HEK293T (cell line): ENCODE results near the gene TXLNA.
A peak's percentile ranks its signal among the peaks of the same experiment; 100 is the strongest.
"Not testable (repeated sequence)": the region's sequence is repeated elsewhere in the genome, so short reads cannot be mapped to it uniquely, and the experiment has no call there.

ENCODE experiments used
- CTCF ChIA-PET: fragments of 350-600 bp; formaldehyde crosslinking; extraction: SDS; loops from one replicate; lab custom pipeline; 2021; ENCODE audit warnings: antibody characterized with exemption, inconsistent platforms; lab: Yijun Ruan, JAX
- POLR2A ChIA-PET: fragments of 350-600 bp; formaldehyde crosslinking; extraction: SDS; loops from one replicate; lab custom pipeline; 2020; ENCODE audit warnings: antibody characterized with exemption, inconsistent platforms; lab: Yijun Ruan, JAX
- DNase-seq: peaks from one replicate; pipeline ENCODE4 v3.0.0; 2012; ENCODE audit warnings: mixed read lengths; ENCODE audit errors: extremely low spot score
- ARNT ChIP-seq: fragments of 450-650 bp; IDR thresholded peaks from 2 replicates; pipeline ENCODE4 v1.6.1; 2017; ENCODE audit warnings: mild to moderate bottlenecking
- BHLHE40 ChIP-seq: fragments of 450-650 bp; IDR thresholded peaks from 2 replicates; pipeline ENCODE4 v1.6.1; 2016; ENCODE audit warnings: mild to moderate bottlenecking, moderate library complexity, borderline replicate concordance
- CTBP1 ChIP-seq: fragments of 450-650 bp; IDR thresholded peaks from 2 replicates; pipeline ENCODE4 v1.6.1; 2016; ENCODE audit warnings: borderline replicate concordance
- ELF4 ChIP-seq: fragments of 450-650 bp; IDR thresholded peaks from 2 replicates; pipeline ENCODE4 v1.6.1; 2017; ENCODE audit warnings: antibody characterized with exemption
- FOXA1 ChIP-seq: fragments of 450-650 bp; IDR thresholded peaks from 2 replicates; pipeline ENCODE4 v1.6.1; 2016; ENCODE audit warnings: mild to moderate bottlenecking
- FOXK2 ChIP-seq: fragments of 450-650 bp; IDR thresholded peaks from 2 replicates; pipeline ENCODE4 v1.6.1; 2016; ENCODE audit warnings: mild to moderate bottlenecking
- FOXM1 ChIP-seq: fragments of 450-650 bp; IDR thresholded peaks from 2 replicates; pipeline ENCODE4 v1.6.1; 2017; ENCODE audit warnings: mild to moderate bottlenecking, borderline replicate concordance
- HDGF ChIP-seq: fragments of 450-650 bp; IDR thresholded peaks from 2 replicates; pipeline ENCODE4 v1.6.1; 2017; ENCODE audit warnings: antibody characterized with exemption, borderline replicate concordance
- L3MBTL2 ChIP-seq: fragments of 450-650 bp; conservative IDR thresholded peaks from 2 replicates; pipeline ENCODE4 v1.6.1; 2016; ENCODE audit warnings: mild to moderate bottlenecking
- LEF1 ChIP-seq: fragments of 450-650 bp; IDR thresholded peaks from 2 replicates; pipeline ENCODE4 v1.6.1; 2017; ENCODE audit warnings: mild to moderate bottlenecking, borderline replicate concordance
- NFRKB ChIP-seq: fragments of 450-650 bp; IDR thresholded peaks from 2 replicates; pipeline ENCODE4 v1.6.1; 2016; ENCODE audit warnings: mild to moderate bottlenecking, moderate library complexity
- PKNOX1 ChIP-seq: fragments of 450-650 bp; IDR thresholded peaks from 2 replicates; pipeline ENCODE4 v1.6.1; 2016
- SP1 ChIP-seq: fragments of 450-650 bp; IDR thresholded peaks from 2 replicates; pipeline ENCODE4 v1.6.1; 2017
- SUZ12 ChIP-seq: fragments of 450-650 bp; IDR thresholded peaks from 2 replicates; pipeline ENCODE4 v1.6.1; 2016; ENCODE audit warnings: mild to moderate bottlenecking
- TARDBP ChIP-seq: fragments of 450-650 bp; IDR thresholded peaks from 2 replicates; pipeline ENCODE4 v1.6.1; 2016
- ZNF384 ChIP-seq: fragments of 450-650 bp; IDR thresholded peaks from 2 replicates; pipeline ENCODE4 v1.6.1; 2016

Gene TXLNA

GRCh38 chr1:32179443-32180185, at the start of gene TXLNA:
Gene TXLNA (plus strand): TSS chr1:32179675. CDS start chr1:32180346, 671 bp downstream.
- ChIA-PET POLR2A (interaction anchor here (0.6 to 3.6 kb wide), 31 partner anchors 8 to 535 kb away, joined by 3 to 28 read pairs (median 4); partner anchors contain the start of genes BSDC1, CCDC28B, IQCC and KPNA6), CTCF (interaction anchor here (0.6 to 1.2 kb wide), 2 partner anchors 36 to 616 kb away, joined by 3 read pairs; no protein-coding TSS in a partner anchor)
- no peak for TF ChIP-seq NFRKB
- peak; percentile 59; the same call in 1 of the 2 replicates for TF ChIP-seq ARNT
- TF ChIP-seq FOXM1: peak; percentile 25; the same call in 1 of the 2 replicates
- TF ChIP-seq ELF4: peak; percentile 54
- TF ChIP-seq TARDBP: peak; percentile 99
- no peak for TF ChIP-seq SP1
- TF ChIP-seq LEF1: peak; percentile 93
- no peak for TF ChIP-seq SUZ12
- no peak for TF ChIP-seq ZNF384
- peak; percentile 91 for TF ChIP-seq PKNOX1
- TF ChIP-seq L3MBTL2: peak; percentile 99
- peak; percentile 100 for DNase-seq

GRCh38 chr1:32133950-32134280, 45.6 kb upstream of the TXLNA start:
- CTCF ChIA-PET, DNase-seq, POLR2A ChIA-PET: not testable (repeated sequence)

- POLR2A ChIA-PET: no interaction called here
- DNase-seq: no peak
- CTCF ChIA-PET: no interaction called here
- TF ChIP-seq SUZ12 (no peak), FOXM1 (no peak), FOXA1 (no peak), TARDBP (no peak), ZNF384 (no peak), CTBP1 (no peak), L3MBTL2 (no peak), ARNT (no peak), SP1 (no peak), HDGF (no peak), BHLHE40 (no peak), PKNOX1 (no peak), FOXK2 (no peak), LEF1 (no peak), ELF4 (no peak), NFRKB (no peak)
Measured at GRCh38 chr1:32137111-32137510, 42.4 kb upstream of the TXLNA start.

- TF ChIP-seq BHLHE40 (no peak), FOXA1 (no peak), ELF4 (no peak), LEF1 (no peak), PKNOX1 (no peak), ZNF384 (no peak), SUZ12 (no peak), NFRKB (no peak), SP1 (no peak), HDGF (no peak), FOXM1 (no peak), ARNT (no peak)
- CTCF ChIA-PET: no interaction called here
- POLR2A ChIA-PET: no interaction called here
- DNase-seq: no peak
Measured at GRCh38 chr1:32138965-32139364, 40.5 kb upstream of the TXLNA start.

- POLR2A ChIA-PET: interaction anchor here (0.6 to 1.5 kb wide), 3 partner anchors 15 to 69 kb away, joined by 4 to 5 read pairs (median 5); partner anchors contain the start of gene TMEM39B
- TF ChIP-seq SP1: no peak
- no peak for TF ChIP-seq SUZ12
- TF ChIP-seq ARNT: no peak
- no peak for TF ChIP-seq FOXM1
- no peak for TF ChIP-seq NFRKB
- CTCF ChIA-PET: interaction anchor here (0.5 to 0.9 kb wide), 3 partner anchors 10 to 30 kb away, joined by 3 to 5 read pairs (median 4); no protein-coding TSS in a partner anchor
- DNase-seq: peak; percentile 49
Measured at GRCh38 chr1:32142446-32143301, 36.8 kb upstream of the TXLNA start.

- CTCF ChIA-PET: interaction anchor here (0.9 kb wide), 1 partner anchor 22 kb away, joined by 4 read pairs; no protein-coding TSS in a partner anchor
- POLR2A ChIA-PET: interaction anchor here (1.1 to 1.5 kb wide), 2 partner anchors 15 to 70 kb away, joined by 4 to 5 read pairs; partner anchors contain the start of gene TMEM39B
- not testable (repeated sequence) for DNase-seq
Measured at GRCh38 chr1:32143302-32143695, 36.2 kb upstream of the TXLNA start.
